Hepatic stellate cell (primary cell): ENCODE measurements around the gene IZUMO4.
"Not testable (repeated sequence)": the region's sequence is repeated elsewhere in the genome, so short reads cannot be mapped to it uniquely, and the experiment has no call there.

Experiments used
- DNase-seq: peaks from one replicate; pipeline ENCODE4 v3.0.0; 2011; ENCODE audit warnings: low spot score

Gene IZUMO4

GRCh38 chr19:2123682-2124387 lies 27.1 kb downstream of the IZUMO4 start:
- peak; percentile 33 for DNase-seq

- no peak for DNase-seq
Observed at GRCh38 chr19:2126879-2127518, 30.3 kb downstream of the IZUMO4 start.

- DNase-seq = no peak
Observed at GRCh38 chr19:2127758-2128157, 31.0 kb downstream of the IZUMO4 start.

- not testable (repeated sequence) for DNase-seq
Observed at GRCh38 chr19:2128252-2128651, 31.5 kb downstream of the IZUMO4 start.

- no peak for DNase-seq
Observed at GRCh38 chr19:2129022-2129421, 32.3 kb downstream of the IZUMO4 start.

- DNase-seq = no peak
Observed at GRCh38 chr19:2129486-2129885, 32.8 kb downstream of the IZUMO4 start.

GRCh38 chr19:2129892-2130770 lies 33.4 kb downstream of the IZUMO4 start:
- no peak for DNase-seq

GRCh38 chr19:2131012-2131975 lies 34.6 kb downstream of the IZUMO4 start:
- DNase-seq = not testable (repeated sequence)

- no peak for DNase-seq
Observed at GRCh38 chr19:2132191-2132590, 35.5 kb downstream of the IZUMO4 start.

GRCh38 chr19:2132731-2133490 lies 36.2 kb downstream of the IZUMO4 start:
- DNase-seq = no peak

GRCh38 chr19:2135474-2136402 lies 39.0 kb downstream of the IZUMO4 start:
- DNase-seq = no peak

- no peak for DNase-seq
Observed at GRCh38 chr19:2136796-2137195, 40.1 kb downstream of the IZUMO4 start.

GRCh38 chr19:2138061-2138728 lies 41.5 kb downstream of the IZUMO4 start:
- no peak for DNase-seq

- no peak for DNase-seq
Observed at GRCh38 chr19:2139385-2140137, 42.8 kb downstream of the IZUMO4 start.

GRCh38 chr19:2140138-2140569 lies 43.4 kb downstream of the IZUMO4 start:
- no peak for DNase-seq

- DNase-seq = no peak
Observed at GRCh38 chr19:2142173-2142829, 45.6 kb downstream of the IZUMO4 start.

- no peak for DNase-seq
Observed at GRCh38 chr19:2144190-2144589, 47.5 kb downstream of the IZUMO4 start.

- DNase-seq = no peak
Observed at GRCh38 chr19:2145831-2146241, 49.1 kb downstream of the IZUMO4 start.
